Ascending aorta (tissue), 2 donors: ENCODE results near the gene MED25. TPM values are rescaled to one million over a fixed set of nuclear protein-coding genes. Genes with fewer than 3 reads are reported as not detected.
A peak's percentile ranks its signal among the peaks of the same experiment; 100 is the strongest.

Experiments
- DNase-seq, 2 donors: peaks; one replicate each; pipeline ENCODE4 v3.0.0-alpha.2; 2019; ENCODE audit warnings: low spot score in 2 of 2
- H3K27ac ChIP-seq, 2 donors: fragments of 200-600 bp; sonication (generic); one replicate each; pipeline ENCODE4 v1.5.1; 2016 to 2017; ENCODE audit warnings: mild to moderate bottlenecking in 1 of 2
- H3K27me3 ChIP-seq: fragments of 200-600 bp; sonication (generic); one replicate; pipeline ENCODE4 v1.5.1; 2017
- H3K36me3 ChIP-seq, 2 donors: fragments of 200-600 bp; sonication (generic); one replicate each; pipeline ENCODE4 v1.5.1; 2016
- H3K4me1 ChIP-seq, 2 donors: fragments of 200-600 bp; sonication (generic); one replicate each; pipeline ENCODE4 v1.5.1; 2016 to 2017; ENCODE audit warnings: mild to moderate bottlenecking in 1 of 2
- H3K4me3 ChIP-seq, 2 donors: fragments of 200-600 bp; sonication (generic); one replicate each; pipeline ENCODE4 v1.5.1; 2016 to 2017; ENCODE audit warnings: mild to moderate bottlenecking in 1 of 2
- H3K9me3 ChIP-seq, 2 donors: fragments of 200-600 bp; sonication (generic); one replicate each; pipeline ENCODE4 v1.5.1; 2016
- CTCF ChIP-seq, 3 experiments: fragments of 200-600 bp in 2 of 3; fragments of 450-650 bp in 1 of 3; sonication (generic) in 2 of 3; IDR thresholded peaks; one replicate each; pipeline ENCODE4 v1.5.1; 2016 to 2019; ENCODE audit warnings: antibody characterized with exemption in 3 of 3, mild to moderate bottlenecking in 1 of 3, moderate library complexity in 1 of 3
- intact Hi-C: fragments of 100-400 bp; cut with DNase I; formaldehyde crosslinking; loops from one replicate; pipeline ENCODE4 v1.15.1; 2023
- total RNA-seq: library from RNA; depleted of rRNA; stranded (reverse); fragments of >200 nt; gene quantifications from one replicate; pipeline ENCODE4 v1.1.0, GENCODE V29; 2016

MED25 gene
- total RNA-seq, 1 donor from 2014 or later = 54.0 TPM

GRCh38 chr19:49846408-49846807 is 28.3 kb downstream of the MED25 start:
- H3K4me3 ChIP-seq = no peak overlapping the region
- H3K4me1 ChIP-seq = no peaks in the 10 kb centered on the region
- DNase-seq = no peak
- H3K27me3 ChIP-seq = no peaks in the 10 kb centered on the region
- H3K27ac ChIP-seq = no peak overlapping the region
- intact Hi-C loops = no loop called here
- no peak for TF ChIP-seq CTCF (IDR thresholded peaks at IDR 0.05)
- no peaks in the 10 kb centered on the region for H3K36me3 ChIP-seq
- H3K9me3 ChIP-seq = no peaks in the 10 kb centered on the region

- no peak for TF ChIP-seq CTCF (IDR thresholded peaks at IDR 0.05)
- H3K9me3 ChIP-seq = no peaks in the 10 kb centered on the region
- intact Hi-C loops = no loop called here
- DNase-seq = no peak
- H3K4me1 ChIP-seq = peaks cover 4 to 10% of the 10 kb centered on the region in 2 donors
- H3K36me3 ChIP-seq = no peaks in the 10 kb centered on the region
- no peaks in the 10 kb centered on the region for H3K27me3 ChIP-seq
- H3K4me3 ChIP-seq = no peak overlapping the region
- H3K27ac ChIP-seq = no peak overlapping the region
Measured at GRCh38 chr19:49847731-49848696, 29.9 kb downstream of the MED25 start.

- DNase-seq = no peak
- intact Hi-C loops = no loop called here
Measured at GRCh38 chr19:49848938-49849337, 30.8 kb downstream of the MED25 start.

GRCh38 chr19:49849433-49850220 is 31.5 kb downstream of the MED25 start:
- no peak for DNase-seq
- H3K36me3 ChIP-seq = peaks cover 3 to 4% of the 10 kb centered on the region in 2 donors
- TF ChIP-seq CTCF (IDR thresholded peaks at IDR 0.05) = no peak
- H3K4me1 ChIP-seq = peaks cover 4 to 10% of the 10 kb centered on the region in 2 donors
- peak overlapping the region in 1 of 2 donors; percentile 90 for H3K4me3 ChIP-seq
- H3K27me3 ChIP-seq = no peaks in the 10 kb centered on the region
- H3K9me3 ChIP-seq = no peaks in the 10 kb centered on the region
- intact Hi-C loops = loop anchor here (1.0 to 10.0 kb wide), 6 partner anchors 31 to 1215 kb away; partner anchors contain the start of genes DBP, FUZ, MED25 and PRMT1
- peak overlapping the region; percentile 99 to 100 for H3K27ac ChIP-seq

More at GRCh38 chr19:49848938-49849337, 30.8 kb downstream of the MED25 start:
- Histone ChIP-seq H3K27ac (no peak overlapping the region), H3K9me3 (no peaks in the 10 kb centered on the region), H3K27me3 (no peaks in the 10 kb centered on the region), H3K4me3 (no peak overlapping the region), H3K36me3 (no peaks in the 10 kb centered on the region), H3K4me1 (peaks cover 4 to 10% of the 10 kb centered on the region in 2 donors)
- TF ChIP-seq CTCF (IDR thresholded peaks at IDR 0.05) = no peak

- peaks cover 8% of the 10 kb centered on the region in 2 donors for H3K36me3 ChIP-seq
- H3K9me3 ChIP-seq = no peaks in the 10 kb centered on the region
- H3K27ac ChIP-seq = peak overlapping the region; percentile 99 to 100
- no peak for TF ChIP-seq CTCF (IDR thresholded peaks at IDR 0.05)
- intact Hi-C loops = loop anchor here (1.0 to 10.0 kb wide), 6 partner anchors 32 to 1215 kb away; partner anchors contain the start of genes DBP, FUZ, MED25 and PRMT1
- peaks cover 4 to 10% of the 10 kb centered on the region in 2 donors for H3K4me1 ChIP-seq
- peak overlapping the region; percentile 85 to 90 for H3K4me3 ChIP-seq
- DNase-seq = no peak
- no peaks in the 10 kb centered on the region for H3K27me3 ChIP-seq
Measured at GRCh38 chr19:49850221-49850486, 32.1 kb downstream of the MED25 start.
